HepG2 (cell line): Measurements from ENCODE around the gene AFDN. TPM values are rescaled to one million over a fixed set of nuclear protein-coding genes. Genes with fewer than 3 reads are reported as not detected.
A peak's percentile ranks its signal among the peaks of the same experiment; 100 is the strongest.

ENCODE experiments used
- CENPX ChIP-seq: sonication (generic); formaldehyde crosslinking; IDR thresholded peaks from 2 replicates; pipeline ENCODE4 v1.9.0; 2021; ENCODE audit warnings: mild to moderate bottlenecking, missing genetic modification reagents, moderate library complexity
- GATAD2A ChIP-seq: IDR thresholded peaks from 2 replicates; pipeline ENCODE4 v1.6.1; 2016
- GTF3A ChIP-seq: sonication (generic); formaldehyde crosslinking; conservative IDR thresholded peaks from 2 replicates; pipeline ENCODE4 v1.4.0; 2020; ENCODE audit warnings: mild to moderate bottlenecking, missing genetic modification reagents
- HES4 ChIP-seq: sonication (generic); formaldehyde crosslinking; IDR thresholded peaks from 2 replicates; pipeline ENCODE4 v1.9.0; 2021; ENCODE audit warnings: mild to moderate bottlenecking, missing genetic modification reagents, borderline replicate concordance
- HOXA9 ChIP-seq: sonication (generic); formaldehyde crosslinking; IDR thresholded peaks from 2 replicates; pipeline ENCODE4 v1.8.1; 2022; ENCODE audit warnings: missing genetic modification reagents, mild to moderate bottlenecking, moderate library complexity, borderline replicate concordance
- MBD4 ChIP-seq: IDR thresholded peaks from 2 replicates; pipeline ENCODE4 v1.6.1; 2012; ENCODE audit warnings: low read length, inconsistent platforms, borderline replicate concordance
- STAG1 ChIP-seq: sonication (generic); formaldehyde crosslinking; IDR thresholded peaks from 2 replicates; pipeline ENCODE4 v1.4.0; 2020; ENCODE audit warnings: missing genetic modification reagents
- TBX3 ChIP-seq: fragments of 450-650 bp; IDR thresholded peaks from 2 replicates; pipeline ENCODE4 v1.6.1; 2017; ENCODE audit warnings: antibody characterized with exemption, mild to moderate bottlenecking, inconsistent platforms, borderline replicate concordance
- TRIM24 ChIP-seq: sonication (generic); formaldehyde crosslinking; IDR thresholded peaks from 2 replicates; pipeline ENCODE4 v1.8.0; 2022; ENCODE audit warnings: mild to moderate bottlenecking, missing genetic modification reagents
- ZBTB7A ChIP-seq: sonication (generic); formaldehyde crosslinking; IDR thresholded peaks from 2 replicates; pipeline ENCODE4 v1.8.0; 2022; ENCODE audit warnings: mild to moderate bottlenecking, missing genetic modification reagents
- ZFP36 ChIP-seq: fragments of 150-350 bp; IDR thresholded peaks from 2 replicates; pipeline ENCODE4 v1.6.1; 2018; ENCODE audit warnings: borderline replicate concordance, low read length, low read depth; ENCODE audit not compliant: partially characterized antibody
- ZNF224 ChIP-seq: sonication (generic); formaldehyde crosslinking; IDR thresholded peaks from 2 replicates; pipeline ENCODE4 v1.5.0; 2020; ENCODE audit warnings: mild to moderate bottlenecking, missing genetic modification reagents
- ZNF616 ChIP-seq: sonication (generic); formaldehyde crosslinking; IDR thresholded peaks from 2 replicates; pipeline ENCODE4 v1.5.0; 2020; ENCODE audit warnings: low read depth, mild to moderate bottlenecking, missing genetic modification reagents
- ZNF703 ChIP-seq: sonication (generic); formaldehyde crosslinking; IDR thresholded peaks from 2 replicates; pipeline ENCODE4 v1.5.1; 2020; ENCODE audit warnings: missing genetic modification reagents, mild to moderate bottlenecking, moderate library complexity, borderline replicate concordance
- ZNF879 ChIP-seq: sonication (generic); formaldehyde crosslinking; IDR thresholded peaks from 2 replicates; pipeline ENCODE4 v1.8.1; 2023; ENCODE audit warnings: missing genetic modification reagents
- polyA plus RNA-seq, 8 experiments: library from polyadenylated mRNA; depleted of rRNA in 3 of 8; stranded (reverse) in 7 of 8; unstranded in 1 of 8; fragments of >200 nt; fragmentation: Illumina TruSeq in 4 of 8; extraction: Trizol in 4 of 8; gene quantifications; 2 replicates each; pipeline versions ENCODE4 v1.2.1 to v1.2.3, GENCODE V29; 2011 to 2016; ENCODE audit warnings: low read depth in 4 of 8, missing spikeins in 1 of 8, mixed read lengths in 1 of 8; ENCODE audit not compliant: insufficient read depth in 1 of 8
- total RNA-seq, 5 experiments: library from RNA; depleted of rRNA; stranded (reverse); fragments of >200 nt; fragmentation: Illumina TruSeq; extraction: Trizol; gene quantifications; 2 replicates each; pipeline ENCODE4 v1.2.3, GENCODE V29; 2016; ENCODE audit warnings: low read depth in 1 of 5
- TF ChIP-seq, protein P1 (sequence below): sonication (generic); formaldehyde crosslinking; IDR thresholded peaks from 2 replicates; pipeline ENCODE4 v1.4.0; 2020; ENCODE audit warnings: mild to moderate bottlenecking, missing genetic modification reagents
- TF ChIP-seq, protein P2 (sequence below): sonication (generic); formaldehyde crosslinking; IDR thresholded peaks from 2 replicates; pipeline ENCODE4 v1.4.0; 2020; ENCODE audit warnings: mild to moderate bottlenecking, low read depth, missing genetic modification reagents
- TF ChIP-seq, protein P3 (sequence below): sonication (generic); formaldehyde crosslinking; IDR thresholded peaks from 2 replicates; pipeline ENCODE4 v1.4.0; 2020; ENCODE audit warnings: mild to moderate bottlenecking, missing genetic modification reagents
- TF ChIP-seq, protein P4 (sequence below): sonication (generic); formaldehyde crosslinking; IDR thresholded peaks from 2 replicates; pipeline ENCODE4 v1.4.0; 2020; ENCODE audit warnings: missing genetic modification reagents, borderline replicate concordance
- TF ChIP-seq, protein P5 (sequence below): sonication (generic); formaldehyde crosslinking; IDR thresholded peaks from 2 replicates; pipeline ENCODE4 v1.4.0; 2020; ENCODE audit warnings: missing genetic modification reagents, mild to moderate bottlenecking, borderline replicate concordance
- TF ChIP-seq, protein P6 (sequence below): sonication (generic); formaldehyde crosslinking; IDR thresholded peaks from 2 replicates; pipeline ENCODE4 v1.5.0; 2020; ENCODE audit warnings: missing genetic modification reagents

AFDN gene
- total and polyA plus RNA-seq, 2 of the 13 experiments (the other 11 are each of a cell fraction or from before 2014, with no cell fraction given), result 136 to 151 TPM

DNA sequence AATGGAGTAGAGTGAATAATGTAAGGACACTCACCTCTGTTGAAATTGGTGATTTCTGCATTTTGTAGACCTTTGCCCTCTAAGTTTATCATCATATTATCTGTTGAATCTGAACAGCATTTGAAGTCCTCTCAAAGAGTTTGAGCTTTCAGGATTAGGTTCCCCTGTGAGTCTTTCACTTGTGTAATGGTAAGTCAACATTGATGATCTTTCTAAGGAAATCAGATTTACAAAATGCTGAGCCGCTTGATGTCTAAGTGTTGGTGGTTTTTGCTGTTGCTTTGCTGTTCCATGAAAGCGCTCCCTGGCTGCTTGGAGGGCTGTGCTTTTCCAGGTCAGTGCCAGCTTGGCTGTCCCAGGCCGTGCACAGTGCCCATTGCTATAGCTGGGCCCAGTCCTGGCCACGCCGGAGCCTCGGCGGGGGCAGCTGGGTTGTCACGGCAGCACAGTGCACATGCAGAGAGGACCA is 136.9 kb downstream of the AFDN start (continued):
- TF ChIP-seq, protein P1, sequence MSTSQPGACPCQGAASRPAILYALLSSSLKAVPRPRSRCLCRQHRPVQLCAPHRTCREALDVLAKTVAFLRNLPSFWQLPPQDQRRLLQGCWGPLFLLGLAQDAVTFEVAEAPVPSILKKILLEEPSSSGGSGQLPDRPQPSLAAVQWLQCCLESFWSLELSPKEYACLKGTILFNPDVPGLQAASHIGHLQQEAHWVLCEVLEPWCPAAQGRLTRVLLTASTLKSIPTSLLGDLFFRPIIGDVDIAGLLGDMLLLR, result no peak
- TF ChIP-seq, protein P2, sequence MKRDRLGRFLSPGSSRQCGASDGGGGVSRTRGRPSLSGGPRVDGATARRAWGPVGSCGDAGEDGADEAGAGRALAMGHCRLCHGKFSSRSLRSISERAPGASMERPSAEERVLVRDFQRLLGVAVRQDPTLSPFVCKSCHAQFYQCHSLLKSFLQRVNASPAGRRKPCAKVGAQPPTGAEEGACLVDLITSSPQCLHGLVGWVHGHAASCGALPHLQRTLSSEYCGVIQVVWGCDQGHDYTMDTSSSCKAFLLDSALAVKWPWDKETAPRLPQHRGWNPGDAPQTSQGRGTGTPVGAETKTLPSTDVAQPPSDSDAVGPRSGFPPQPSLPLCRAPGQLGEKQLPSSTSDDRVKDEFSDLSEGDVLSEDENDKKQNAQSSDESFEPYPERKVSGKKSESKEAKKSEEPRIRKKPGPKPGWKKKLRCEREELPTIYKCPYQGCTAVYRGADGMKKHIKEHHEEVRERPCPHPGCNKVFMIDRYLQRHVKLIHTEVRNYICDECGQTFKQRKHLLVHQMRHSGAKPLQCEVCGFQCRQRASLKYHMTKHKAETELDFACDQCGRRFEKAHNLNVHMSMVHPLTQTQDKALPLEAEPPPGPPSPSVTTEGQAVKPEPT (CRISPR knock-in tag), result no peak
- TF ChIP-seq HOXA9 (no peak), CENPX (CRISPR knock-in tag) (no peak), ZBTB7A (CRISPR knock-in tag) (no peak), HES4 (no peak), GATAD2A (peak; percentile 95), TBX3 (peak; percentile 42; the same call in 1 of the 2 replicates), MBD4 (no peak), ZNF224 (no peak), TRIM24 (CRISPR knock-in tag) (no peak), ZNF879 (CRISPR knock-in tag) (no peak), GTF3A (CRISPR knock-in tag) (0 out of 2 replicates have a peak, but pooled peaks have one; percentile 44), ZFP36 (no peak), STAG1 (CRISPR knock-in tag) (0 out of 2 replicates have a peak, but pooled peaks have one; percentile 18), ZNF616 (CRISPR knock-in tag) (no peak), ZNF703 (no peak)
- TF ChIP-seq, protein P3, sequence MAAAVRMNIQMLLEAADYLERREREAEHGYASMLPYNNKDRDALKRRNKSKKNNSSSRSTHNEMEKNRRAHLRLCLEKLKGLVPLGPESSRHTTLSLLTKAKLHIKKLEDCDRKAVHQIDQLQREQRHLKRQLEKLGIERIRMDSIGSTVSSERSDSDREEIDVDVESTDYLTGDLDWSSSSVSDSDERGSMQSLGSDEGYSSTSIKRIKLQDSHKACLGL, result no peak
- TF ChIP-seq, protein P4, sequence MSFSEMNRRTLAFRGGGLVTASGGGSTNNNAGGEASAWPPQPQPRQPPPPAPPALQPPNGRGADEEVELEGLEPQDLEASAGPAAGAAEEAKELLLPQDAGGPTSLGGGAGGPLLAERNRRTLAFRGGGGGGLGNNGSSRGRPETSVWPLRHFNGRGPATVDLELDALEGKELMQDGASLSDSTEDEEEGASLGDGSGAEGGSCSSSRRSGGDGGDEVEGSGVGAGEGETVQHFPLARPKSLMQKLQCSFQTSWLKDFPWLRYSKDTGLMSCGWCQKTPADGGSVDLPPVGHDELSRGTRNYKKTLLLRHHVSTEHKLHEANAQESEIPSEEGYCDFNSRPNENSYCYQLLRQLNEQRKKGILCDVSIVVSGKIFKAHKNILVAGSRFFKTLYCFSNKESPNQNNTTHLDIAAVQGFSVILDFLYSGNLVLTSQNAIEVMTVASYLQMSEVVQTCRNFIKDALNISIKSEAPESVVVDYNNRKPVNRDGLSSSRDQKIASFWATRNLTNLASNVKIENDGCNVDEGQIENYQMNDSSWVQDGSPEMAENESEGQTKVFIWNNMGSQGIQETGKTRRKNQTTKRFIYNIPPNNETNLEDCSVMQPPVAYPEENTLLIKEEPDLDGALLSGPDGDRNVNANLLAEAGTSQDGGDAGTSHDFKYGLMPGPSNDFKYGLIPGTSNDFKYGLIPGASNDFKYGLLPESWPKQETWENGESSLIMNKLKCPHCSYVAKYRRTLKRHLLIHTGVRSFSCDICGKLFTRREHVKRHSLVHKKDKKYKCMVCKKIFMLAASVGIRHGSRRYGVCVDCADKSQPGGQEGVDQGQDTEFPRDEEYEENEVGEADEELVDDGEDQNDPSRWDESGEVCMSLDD, result no peak
- TF ChIP-seq, protein P5, sequence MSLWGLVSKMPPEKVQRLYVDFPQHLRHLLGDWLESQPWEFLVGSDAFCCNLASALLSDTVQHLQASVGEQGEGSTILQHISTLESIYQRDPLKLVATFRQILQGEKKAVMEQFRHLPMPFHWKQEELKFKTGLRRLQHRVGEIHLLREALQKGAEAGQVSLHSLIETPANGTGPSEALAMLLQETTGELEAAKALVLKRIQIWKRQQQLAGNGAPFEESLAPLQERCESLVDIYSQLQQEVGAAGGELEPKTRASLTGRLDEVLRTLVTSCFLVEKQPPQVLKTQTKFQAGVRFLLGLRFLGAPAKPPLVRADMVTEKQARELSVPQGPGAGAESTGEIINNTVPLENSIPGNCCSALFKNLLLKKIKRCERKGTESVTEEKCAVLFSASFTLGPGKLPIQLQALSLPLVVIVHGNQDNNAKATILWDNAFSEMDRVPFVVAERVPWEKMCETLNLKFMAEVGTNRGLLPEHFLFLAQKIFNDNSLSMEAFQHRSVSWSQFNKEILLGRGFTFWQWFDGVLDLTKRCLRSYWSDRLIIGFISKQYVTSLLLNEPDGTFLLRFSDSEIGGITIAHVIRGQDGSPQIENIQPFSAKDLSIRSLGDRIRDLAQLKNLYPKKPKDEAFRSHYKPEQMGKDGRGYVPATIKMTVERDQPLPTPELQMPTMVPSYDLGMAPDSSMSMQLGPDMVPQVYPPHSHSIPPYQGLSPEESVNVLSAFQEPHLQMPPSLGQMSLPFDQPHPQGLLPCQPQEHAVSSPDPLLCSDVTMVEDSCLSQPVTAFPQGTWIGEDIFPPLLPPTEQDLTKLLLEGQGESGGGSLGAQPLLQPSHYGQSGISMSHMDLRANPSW (CRISPR knock-in tag), result no peak
- TF ChIP-seq, protein P6, sequence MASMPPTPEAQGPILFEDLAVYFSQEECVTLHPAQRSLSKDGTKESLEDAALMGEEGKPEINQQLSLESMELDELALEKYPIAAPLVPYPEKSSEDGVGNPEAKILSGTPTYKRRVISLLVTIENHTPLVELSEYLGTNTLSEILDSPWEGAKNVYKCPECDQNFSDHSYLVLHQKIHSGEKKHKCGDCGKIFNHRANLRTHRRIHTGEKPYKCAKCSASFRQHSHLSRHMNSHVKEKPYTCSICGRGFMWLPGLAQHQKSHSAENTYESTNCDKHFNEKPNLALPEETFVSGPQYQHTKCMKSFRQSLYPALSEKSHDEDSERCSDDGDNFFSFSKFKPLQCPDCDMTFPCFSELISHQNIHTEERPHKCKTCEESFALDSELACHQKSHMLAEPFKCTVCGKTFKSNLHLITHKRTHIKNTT (CRISPR knock-in tag), result no peak
